ENCODE data around the gene MVB12B.

- TF ChIP-seq, protein P1, sequence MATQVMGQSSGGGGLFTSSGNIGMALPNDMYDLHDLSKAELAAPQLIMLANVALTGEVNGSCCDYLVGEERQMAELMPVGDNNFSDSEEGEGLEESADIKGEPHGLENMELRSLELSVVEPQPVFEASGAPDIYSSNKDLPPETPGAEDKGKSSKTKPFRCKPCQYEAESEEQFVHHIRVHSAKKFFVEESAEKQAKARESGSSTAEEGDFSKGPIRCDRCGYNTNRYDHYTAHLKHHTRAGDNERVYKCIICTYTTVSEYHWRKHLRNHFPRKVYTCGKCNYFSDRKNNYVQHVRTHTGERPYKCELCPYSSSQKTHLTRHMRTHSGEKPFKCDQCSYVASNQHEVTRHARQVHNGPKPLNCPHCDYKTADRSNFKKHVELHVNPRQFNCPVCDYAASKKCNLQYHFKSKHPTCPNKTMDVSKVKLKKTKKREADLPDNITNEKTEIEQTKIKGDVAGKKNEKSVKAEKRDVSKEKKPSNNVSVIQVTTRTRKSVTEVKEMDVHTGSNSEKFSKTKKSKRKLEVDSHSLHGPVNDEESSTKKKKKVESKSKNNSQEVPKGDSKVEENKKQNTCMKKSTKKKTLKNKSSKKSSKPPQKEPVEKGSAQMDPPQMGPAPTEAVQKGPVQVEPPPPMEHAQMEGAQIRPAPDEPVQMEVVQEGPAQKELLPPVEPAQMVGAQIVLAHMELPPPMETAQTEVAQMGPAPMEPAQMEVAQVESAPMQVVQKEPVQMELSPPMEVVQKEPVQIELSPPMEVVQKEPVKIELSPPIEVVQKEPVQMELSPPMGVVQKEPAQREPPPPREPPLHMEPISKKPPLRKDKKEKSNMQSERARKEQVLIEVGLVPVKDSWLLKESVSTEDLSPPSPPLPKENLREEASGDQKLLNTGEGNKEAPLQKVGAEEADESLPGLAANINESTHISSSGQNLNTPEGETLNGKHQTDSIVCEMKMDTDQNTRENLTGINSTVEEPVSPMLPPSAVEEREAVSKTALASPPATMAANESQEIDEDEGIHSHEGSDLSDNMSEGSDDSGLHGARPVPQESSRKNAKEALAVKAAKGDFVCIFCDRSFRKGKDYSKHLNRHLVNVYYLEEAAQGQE (IDR thresholded peaks at IDR 0.05; ENCODE audit: low read depth) = no peak
- no peak for TF ChIP-seq MAX (IDR thresholded peaks at IDR 0.05)
- TF ChIP-seq EP300 (IDR thresholded peaks at IDR 0.05; ENCODE audit: borderline replicate concordance) = no peak
- no peak for TF ChIP-seq RAD21 (IDR thresholded peaks at IDR 0.05; ENCODE audit: low read depth)
- no peak for TF ChIP-seq TCF12 (IDR thresholded peaks at IDR 0.05; ENCODE audit: low read depth)
- no peak for TF ChIP-seq EGR1 (IDR thresholded peaks at IDR 0.05)
- TF ChIP-seq ZBTB7A (IDR thresholded peaks at IDR 0.05; ENCODE audit: low read depth) = no peak
- no peak for TF ChIP-seq CEBPB (IDR thresholded peaks at IDR 0.05)
- no peak for TF ChIP-seq TAF1 (IDR thresholded peaks at IDR 0.05; ENCODE audit: low read depth)
- TF ChIP-seq USF1 (IDR thresholded peaks at IDR 0.05) = no peak
- no peak for TF ChIP-seq NFIC (IDR thresholded peaks at IDR 0.05)
- no peak for TF ChIP-seq FOXM1 (IDR thresholded peaks at IDR 0.05; ENCODE audit: borderline replicate concordance, low read depth)
- TF ChIP-seq YY1 (IDR thresholded peaks at IDR 0.05; ENCODE audit: low read depth) = no peak
Observed at GRCh38 chr9:126496181-126496576, 169.6 kb downstream of the MVB12B start.

Measured in Ishikawa (cell line).